GM18508 (cell line): Measurements from ENCODE around the gene MYLK.
"Not testable (repeated sequence)": the region's sequence is repeated elsewhere in the genome, so short reads cannot be mapped to it uniquely, and the experiment has no call there.

Experiments
- ATAC-seq: cut with Tn5 transposase; IDR thresholded peaks from one replicate; pipeline ENCODE4 v1.9.1; 2021; ENCODE audit warnings: moderate number of reproducible peaks; ENCODE audit not compliant: insufficient read depth, unreplicated experiment

Gene MYLK

GRCh38 chr3:123755501-123755900 lies 128.6 kb downstream of the MYLK start:
- no peak for ATAC-seq

DNA sequence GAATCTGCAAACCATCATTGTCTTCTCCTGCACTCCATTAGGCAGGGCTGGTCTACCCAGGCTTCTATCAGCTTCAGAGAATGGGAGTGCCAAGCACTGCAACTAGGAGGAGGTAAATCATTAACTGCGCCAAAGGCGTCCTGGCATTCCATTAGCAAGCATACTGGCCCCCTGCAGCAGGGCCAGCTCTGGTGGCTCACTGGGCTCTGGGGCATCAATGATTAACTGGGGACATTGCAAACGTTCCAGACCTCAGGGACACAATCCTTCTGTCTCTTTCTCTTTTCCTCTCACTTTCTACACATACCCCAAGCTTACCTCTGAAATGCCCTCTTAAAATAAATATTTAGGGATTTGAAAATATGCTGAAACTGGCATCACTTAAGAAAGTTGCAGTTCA lies 129.0 kb downstream of the MYLK start:
- ATAC-seq, result no peak

GRCh38 chr3:123753286-123753685 lies 130.8 kb downstream of the MYLK start:
- ATAC-seq, result no peak

GRCh38 chr3:123752228-123752627 lies 131.9 kb downstream of the MYLK start:
- ATAC-seq, result no peak

GRCh38 chr3:123751433-123751832 lies 132.7 kb downstream of the MYLK start:
- no peak for ATAC-seq

DNA sequence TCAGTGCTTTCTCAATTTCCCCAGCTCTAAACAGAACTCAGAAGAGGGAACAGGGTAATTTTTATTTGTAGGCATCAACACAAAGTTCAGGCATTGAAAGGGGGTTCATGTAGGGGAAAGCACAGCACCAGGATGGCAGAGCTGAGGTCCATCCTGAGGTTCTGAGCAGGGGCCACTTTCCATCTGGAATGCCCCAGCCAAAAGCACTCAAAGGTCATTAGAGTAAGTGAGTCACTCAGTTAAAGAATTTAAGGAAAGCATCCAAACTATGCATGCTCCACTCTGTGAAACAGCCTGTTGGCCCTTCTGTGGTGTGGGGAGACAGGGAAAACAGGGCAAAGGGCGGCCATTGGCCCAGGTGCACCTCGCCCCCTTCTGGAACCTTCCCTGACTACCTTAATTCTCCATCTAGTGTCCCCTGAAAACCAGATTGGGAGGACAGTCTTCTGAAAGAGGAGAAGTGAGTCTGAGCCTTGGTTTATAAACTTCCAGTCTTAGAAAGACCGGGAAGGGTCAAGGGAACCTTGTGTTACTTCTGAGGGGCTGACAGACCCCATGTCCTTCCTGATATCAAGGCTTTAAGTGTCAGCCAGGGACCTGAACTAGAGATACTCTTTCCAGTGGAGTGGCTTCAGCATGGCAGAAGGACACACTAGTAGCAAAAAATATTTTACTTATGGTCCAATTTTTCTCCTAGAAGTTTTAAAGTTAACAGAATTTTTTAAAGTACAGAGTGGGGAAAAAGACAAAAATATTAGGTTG lies 133.3 kb downstream of the MYLK start:
- ATAC-seq, result no peak

GRCh38 chr3:123750209-123750608 lies 133.9 kb downstream of the MYLK start:
- ATAC-seq, result no peak

DNA sequence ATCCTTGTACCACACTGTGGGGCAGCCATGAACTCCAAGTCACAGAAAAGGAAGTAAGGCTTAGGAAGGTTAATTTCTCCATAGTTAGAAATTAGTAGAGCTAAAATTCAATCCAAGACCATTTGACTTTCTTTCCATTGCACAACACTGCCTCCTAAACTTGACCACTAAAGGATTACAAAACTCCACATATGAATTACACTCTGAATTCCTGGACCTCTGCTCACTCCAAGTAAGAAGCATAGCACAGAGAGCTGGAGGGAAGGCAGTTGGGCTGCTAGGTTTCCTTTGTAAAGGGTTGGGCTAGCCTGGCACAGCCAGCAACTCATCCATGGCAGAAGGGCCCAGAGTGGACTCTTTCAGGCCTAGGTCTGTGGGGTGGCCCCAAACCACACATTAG lies 134.4 kb downstream of the MYLK start:
- ATAC-seq, result no peak

DNA sequence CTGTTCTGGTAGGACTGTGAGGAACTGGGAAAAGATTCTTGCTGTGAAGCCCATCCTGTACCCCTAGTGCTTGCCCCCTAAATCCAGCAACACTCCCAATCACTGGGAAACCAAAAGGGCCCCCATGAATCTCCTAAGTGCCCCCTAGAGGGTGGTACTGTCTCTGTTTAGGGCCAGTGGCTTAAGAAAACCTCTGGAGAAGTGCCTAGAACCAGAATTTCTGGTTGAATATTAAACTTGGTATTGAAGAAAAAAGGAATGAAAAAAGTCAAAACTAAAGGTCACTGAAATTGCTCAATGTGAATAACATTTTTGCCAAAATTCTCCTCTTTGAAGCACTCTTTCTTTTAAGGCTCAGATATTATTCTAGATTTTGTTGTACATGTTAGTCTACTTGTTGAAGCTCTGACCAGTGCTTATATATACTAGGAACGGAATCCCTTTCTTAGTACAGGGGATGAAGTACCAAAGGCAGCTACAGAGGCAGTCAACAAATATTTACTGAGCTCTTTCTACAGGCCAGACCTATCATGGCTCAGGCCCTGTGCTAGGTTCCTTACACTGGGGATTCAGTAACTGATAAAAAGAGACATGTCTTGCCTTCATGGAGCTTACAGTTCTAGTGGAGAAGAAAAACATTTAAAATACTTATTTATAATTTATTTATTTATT lies 138.8 kb downstream of the MYLK start:
- no peak for ATAC-seq

DNA sequence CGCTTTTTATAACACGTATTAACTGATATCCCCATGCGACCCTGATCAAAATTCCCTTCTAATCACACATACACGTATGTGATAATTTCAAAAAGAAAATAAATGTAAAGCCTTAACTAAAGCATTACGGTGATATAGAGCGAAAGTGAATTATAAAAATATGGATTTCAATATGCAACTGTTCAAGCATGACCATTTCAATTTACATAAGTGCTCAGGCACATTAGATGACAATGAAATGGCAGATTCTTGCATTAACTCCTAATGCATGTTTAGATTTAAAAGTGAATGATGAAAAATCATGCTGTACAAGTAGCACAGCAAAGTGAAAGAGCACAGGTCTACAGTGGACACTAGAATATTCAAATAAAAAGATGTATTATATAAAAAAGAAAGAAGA lies 140.1 kb downstream of the MYLK start:
- ATAC-seq, result no peak

DNA sequence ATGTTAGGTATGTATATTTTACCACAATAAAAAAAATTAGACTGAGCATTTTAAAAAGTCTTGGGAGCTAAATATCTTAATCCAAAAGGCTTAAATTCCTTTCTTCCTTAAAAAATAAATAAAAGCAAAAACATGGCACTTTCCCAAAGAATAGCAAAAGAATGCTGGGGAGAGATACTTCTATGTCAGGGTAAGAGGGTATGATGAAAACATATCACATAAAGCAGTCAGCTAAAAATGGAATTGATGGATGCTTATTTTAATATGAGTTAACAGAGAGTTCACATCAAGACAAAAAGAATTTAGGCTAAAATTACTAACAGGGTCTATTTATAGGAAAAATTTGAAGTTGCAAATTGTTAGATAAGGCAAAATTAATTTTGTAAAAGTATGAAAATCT lies 141.0 kb downstream of the MYLK start:
- ATAC-seq, result no peak

- no peak for ATAC-seq
Measured at GRCh38 chr3:123741041-123741511, 143.1 kb downstream of the MYLK start.

DNA sequence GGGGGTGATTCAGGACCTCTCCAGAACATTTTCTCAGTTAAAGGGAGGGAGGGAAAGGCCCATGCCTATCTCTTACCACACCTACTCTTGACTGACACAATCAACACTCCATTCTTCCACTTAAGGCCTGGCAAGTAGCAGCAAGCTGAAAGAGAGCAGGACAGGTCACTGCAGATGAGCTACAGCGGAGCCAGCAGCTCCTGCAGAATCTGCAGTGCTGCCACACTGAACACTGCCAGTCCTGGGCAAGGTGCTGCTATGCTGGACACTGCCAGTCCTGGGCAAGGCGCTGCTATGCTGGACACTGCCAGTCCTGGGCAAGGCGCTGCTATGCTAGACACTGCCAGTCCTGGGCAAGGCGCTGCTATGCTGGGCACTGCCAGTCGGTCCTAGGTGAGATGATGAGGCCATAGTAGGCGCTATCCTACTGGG lies 143.7 kb downstream of the MYLK start:
- no peak for ATAC-seq

- no peak for ATAC-seq
Measured at GRCh38 chr3:123739754-123740153, 144.4 kb downstream of the MYLK start.

GRCh38 chr3:123739106-123739505 lies 145.0 kb downstream of the MYLK start:
- ATAC-seq, result no peak

GRCh38 chr3:123738522-123738921 lies 145.6 kb downstream of the MYLK start:
- not testable (repeated sequence) for ATAC-seq

- no peak for ATAC-seq
Measured at GRCh38 chr3:123737168-123737567, 147.0 kb downstream of the MYLK start.

DNA sequence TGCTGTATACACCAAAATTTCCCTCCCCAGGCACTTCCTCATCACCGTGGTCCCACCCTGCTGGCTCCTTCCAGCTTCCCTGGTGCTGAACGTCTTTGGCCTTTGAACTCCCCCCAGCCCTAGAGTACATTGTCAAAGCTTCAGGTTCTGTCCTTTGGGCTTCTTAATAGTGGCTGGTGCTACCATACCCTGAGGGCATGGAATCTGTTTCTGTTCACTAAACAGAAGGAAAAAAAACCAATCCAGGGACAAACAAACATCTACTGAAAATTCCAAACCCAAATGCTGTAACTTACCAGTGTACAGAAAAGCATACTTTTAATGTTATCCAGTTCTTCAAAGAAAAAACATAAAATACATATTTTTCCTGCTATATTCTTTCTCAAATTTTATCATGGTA lies 148.7 kb downstream of the MYLK start:
- no peak for ATAC-seq

GRCh38 chr3:123734527-123734902 lies 149.6 kb downstream of the MYLK start:
- ATAC-seq, result no peak

DNA sequence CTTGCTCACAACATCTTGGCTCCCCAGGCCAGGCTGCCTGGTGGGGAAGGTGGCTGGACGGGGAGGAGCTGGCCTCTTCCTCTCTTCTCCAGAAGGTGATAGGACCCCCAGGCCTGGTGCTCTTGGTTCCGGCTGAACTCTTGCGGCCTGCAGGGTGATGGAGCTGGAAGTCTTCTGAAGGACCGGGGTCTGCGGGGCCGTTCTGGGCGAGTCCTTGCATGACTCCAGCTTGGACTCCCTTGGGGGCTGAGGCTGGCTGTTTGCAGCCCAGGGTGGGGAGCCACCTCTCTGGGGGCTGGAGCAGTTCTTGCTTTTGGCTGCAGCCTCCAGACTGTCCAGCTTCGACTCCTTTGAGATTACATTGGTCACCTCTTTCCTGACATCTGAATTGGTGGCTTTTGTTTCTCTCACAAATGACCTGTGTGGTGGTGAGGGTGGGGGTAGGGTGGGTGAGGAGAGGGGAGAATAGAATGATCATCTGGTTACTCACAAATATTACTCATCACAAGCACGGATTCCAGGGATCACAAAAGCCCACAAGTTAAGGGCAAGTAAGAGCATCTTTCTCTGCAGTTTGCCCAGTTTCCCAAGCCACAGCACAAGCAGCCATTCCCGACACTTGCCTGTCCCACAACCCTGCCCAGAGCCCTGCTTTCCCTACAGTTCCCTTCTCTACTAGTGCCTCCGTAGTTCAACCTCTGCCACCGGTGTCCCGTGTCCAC lies 150.2 kb downstream of the MYLK start:
- no peak for ATAC-seq

DNA sequence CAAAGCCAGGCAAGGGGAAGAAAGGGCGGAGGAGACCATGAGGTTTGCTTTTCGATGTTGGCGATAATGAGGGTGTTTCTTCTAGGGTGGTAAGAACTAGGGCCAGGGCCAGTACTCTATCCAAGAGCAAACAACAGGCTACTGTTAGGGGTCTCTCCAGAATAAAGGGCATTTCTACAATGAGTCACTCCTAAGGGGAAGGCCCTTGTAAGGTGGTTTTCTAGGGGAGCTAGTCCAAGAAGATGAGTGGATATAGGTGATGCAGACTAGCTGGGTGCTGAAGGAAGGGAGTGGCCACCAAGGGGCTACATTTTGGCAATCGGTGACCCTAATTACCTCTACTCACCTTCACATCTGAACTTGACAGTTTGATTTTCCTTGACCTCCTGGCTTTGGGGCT lies 150.8 kb downstream of the MYLK start:
- ATAC-seq, result no peak
